HG03575 (cell line): Measurements from ENCODE around the gene KRT81.
"Not testable (repeated sequence)": the region's sequence is repeated elsewhere in the genome, so short reads cannot be mapped to it uniquely, and the experiment has no call there.

Source experiments
- ATAC-seq: cut with Tn5 transposase; IDR thresholded peaks from one replicate; pipeline ENCODE4 v1.9.1; 2021; ENCODE audit not compliant: unreplicated experiment, insufficient number of reproducible peaks, low FRiP score; ENCODE audit errors: extremely low read depth

KRT81 gene

DNA sequence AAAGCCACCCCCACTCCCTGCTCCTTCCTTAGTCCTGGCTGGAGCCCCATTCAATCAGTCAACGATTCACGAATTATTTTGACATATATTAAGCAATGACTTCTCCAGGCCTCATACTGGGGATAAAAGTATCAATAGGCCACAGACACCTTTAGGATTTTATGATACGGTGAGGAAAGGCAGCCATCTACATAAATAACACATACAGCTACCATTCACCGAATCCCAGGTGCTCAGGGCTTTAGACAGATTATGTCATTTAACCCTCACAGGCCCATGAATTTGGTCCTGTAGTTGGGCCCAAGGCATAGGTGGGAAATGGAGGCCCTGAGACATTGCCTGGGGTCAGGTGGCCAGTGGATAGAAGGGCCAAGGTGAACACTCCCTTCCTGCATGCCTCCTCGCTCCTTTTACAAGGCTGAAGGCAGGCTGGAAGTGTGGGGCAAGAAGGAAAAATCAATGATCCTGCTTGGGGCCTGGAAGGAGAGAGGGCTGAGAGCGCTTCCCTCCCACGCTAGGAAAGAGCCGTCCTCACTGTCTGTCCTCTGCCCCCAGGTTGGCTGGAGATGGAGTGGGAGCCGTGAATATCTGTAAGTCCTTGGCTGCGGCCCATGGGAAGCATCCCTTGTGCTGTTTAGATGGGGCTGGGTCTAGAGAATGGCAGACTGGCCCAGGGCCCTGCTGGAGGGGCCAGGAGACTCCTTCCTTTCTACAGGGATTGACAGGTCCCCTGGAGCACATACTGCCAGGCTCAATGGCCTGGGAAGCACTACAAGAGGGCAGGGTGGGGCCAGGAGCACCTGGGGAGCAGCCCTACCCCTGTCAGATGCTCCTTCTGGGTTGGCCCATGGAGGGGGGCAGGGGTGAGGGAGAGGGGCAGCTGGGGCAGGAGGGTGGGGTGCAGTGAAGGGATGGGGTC, 43.5 kb downstream of the KRT81 start:
- no peak for ATAC-seq

DNA sequence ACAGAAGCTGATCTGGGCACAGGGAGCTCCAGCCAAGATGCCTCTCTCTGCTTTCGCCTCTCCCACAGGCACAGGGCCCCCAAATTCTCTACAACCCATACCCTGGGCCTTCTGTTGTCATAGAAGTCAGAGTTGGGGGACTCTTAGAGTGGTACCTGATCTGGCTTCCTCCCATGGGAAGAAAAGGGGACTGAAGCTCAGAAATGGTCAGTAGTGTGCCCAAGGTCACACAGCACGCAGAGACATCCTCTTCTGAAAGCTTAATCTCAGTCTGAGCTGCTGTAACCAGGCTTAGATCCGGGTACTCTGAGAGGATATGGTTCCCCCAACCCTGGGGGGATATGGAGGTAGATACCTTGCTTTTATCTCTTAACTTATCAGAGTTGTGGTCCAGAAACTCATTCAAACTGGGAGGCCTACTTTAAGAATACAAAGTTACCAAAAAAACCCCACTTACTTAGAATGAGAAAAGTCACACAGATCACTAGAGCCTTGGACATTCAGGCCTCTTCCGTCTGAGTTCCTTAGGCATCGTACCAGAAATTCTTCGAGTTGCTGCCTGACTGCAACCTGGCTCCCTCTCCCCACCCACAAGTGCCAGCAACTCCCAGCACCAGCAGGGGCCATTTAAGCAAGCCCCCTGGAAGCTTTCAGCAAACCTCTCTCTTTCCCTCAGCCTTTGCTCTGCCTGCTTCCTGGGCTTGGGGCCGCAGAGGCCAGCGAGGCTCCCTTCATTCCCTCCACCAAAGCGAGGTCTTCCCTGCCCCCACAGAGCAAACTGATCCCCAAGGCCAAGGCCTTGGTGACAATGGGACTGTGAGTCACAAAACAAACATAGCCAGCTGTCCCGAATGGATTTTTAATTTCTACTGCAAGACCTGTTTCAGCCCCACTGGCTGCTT, 44.4 kb downstream of the KRT81 start:
- no peak for ATAC-seq

DNA sequence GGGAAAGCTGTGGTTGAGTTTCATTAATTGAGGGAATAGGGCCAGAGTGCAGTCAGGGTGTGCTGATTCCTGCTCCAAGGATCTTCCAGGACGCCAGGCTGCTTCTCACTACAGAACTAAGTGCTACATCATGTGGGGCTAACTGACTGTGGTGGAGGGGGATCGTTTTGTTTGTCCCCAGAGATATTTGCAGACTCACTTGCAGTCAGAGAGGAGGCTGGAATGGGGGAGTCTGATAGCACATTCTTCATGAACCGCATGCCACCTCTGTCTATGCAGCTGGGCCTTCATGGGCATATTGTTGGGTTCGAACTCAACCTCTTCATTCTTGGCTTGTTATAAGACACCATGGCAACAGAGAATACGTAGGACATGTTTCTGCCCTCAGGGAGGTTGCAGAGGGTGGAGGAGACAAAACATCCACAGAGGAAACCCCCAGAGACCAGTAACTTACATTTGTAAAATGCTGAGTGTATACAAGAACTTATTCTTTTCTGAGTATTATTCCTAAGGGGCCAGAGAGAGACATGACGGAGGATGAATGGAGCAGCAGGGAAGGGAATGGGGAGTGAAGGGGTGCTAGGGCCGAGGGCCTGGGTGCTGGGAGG, 45.3 kb downstream of the KRT81 start:
- no peak for ATAC-seq

DNA sequence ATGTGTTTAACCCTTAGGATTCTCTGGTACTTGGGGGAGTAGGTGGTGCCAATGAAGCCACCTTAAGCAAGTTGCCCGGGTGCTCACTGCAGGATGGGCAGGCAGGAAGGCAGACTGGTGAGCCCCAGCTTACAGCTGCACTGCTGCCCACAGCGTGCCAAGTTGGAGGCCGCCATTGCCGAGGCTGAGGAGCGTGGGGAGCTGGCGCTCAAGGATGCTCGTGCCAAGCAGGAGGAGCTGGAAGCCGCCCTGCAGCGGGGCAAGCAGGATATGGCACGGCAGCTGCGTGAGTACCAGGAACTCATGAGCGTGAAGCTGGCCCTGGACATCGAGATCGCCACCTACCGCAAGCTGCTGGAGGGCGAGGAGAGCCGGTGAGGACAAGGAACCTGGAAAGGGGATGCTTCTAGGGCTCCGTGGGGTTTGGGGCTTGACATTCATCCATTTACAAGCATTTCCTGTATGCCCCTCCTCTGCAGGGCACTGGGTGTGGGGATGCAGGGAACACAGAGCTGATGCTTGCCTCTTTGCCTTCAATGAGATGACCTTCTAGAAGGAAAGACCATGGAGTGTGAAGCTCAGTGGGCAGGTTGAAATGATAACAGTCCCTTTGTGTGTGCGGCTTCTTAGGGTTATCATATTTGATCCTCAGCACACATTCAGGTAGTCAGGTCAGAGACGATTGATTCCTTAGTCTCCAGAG, 45.9 kb downstream of the KRT81 start:
- no peak for ATAC-seq

DNA sequence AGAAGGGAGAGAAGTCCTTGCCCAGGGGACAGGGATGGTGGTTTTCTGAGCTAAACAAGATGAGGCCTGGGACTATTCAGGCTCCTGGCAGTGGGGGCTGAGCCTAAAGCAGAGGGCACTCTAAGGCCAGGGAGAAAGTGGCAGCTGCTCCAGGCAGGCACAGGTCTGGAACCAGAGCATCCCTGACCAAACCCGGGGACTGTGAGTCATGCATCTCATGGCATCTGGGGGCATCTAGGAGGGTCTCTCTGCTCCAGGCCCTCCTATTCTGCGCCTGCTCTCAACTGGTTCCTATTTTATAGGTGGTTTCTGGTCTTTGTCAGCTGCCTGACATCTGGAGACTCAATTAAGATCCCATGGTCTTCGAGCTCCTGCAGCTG, 46.7 kb downstream of the KRT81 start:
- ATAC-seq = no peak

DNA sequence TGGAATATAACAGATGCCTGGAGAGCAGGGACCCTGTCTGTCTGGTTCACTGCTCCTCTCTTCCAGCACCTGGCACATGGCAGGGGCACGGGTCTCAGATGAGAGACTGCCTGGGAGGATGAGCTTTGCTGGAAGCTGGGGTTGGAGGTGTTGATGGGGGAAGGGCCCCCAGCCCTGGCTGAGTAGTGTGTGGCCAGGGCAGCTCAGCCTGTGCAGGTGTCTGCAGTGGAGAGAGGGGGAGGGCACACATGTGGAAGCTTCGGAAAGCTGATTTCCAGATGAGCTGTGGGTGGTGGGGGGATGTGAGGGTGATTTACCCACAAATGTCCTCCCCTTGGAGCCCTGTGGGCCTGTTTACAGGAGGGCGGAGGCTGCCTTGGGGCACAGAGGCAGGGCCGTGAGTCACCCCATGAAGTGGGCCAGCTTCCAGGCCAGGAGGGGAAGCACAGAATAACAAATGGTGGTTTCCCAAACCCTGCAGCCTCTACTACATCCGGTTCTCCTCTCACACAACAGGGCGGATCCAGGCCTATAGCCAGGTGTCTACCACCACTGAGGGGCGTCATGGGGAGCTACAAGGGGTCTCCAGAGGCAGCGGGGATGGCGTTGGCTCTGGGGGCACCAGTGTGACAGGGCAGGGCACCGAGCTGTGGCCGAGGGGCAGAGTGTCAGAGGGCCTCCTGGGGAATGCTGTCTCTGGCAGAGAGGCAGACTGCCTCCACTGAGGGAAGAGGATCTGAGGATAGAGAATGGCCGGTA, 47.3 kb downstream of the KRT81 start:
- peak; percentile 72 for ATAC-seq

DNA sequence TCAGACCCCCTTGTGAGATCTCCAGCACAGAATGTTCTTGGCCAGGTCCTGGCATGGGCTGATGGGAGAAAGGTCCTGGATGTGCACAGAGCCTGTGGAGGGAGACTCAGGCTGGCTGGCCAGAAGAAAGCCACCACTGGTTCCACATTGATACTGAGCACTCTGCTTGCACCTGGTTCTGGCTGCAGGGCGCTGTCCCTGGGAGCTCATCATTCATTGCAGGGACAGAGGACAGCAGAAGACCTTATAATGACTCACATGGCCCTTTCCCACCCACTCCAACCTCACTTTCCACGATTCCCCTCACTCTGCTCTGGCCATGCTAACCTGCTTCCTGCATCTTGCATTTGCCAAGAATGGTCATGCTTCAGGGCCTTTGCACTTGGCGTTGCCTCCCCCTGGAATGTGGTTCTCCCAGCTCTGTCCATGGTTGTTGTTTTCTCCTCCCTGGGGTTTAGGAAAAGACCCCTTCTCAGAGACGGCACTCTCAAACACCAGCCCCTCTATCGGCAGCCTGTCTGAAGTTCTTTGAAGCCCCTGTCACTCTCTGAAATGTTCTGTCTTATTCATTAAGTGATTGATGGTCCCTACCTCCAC, 48.0 kb downstream of the KRT81 start:
- ATAC-seq = no peak

DNA sequence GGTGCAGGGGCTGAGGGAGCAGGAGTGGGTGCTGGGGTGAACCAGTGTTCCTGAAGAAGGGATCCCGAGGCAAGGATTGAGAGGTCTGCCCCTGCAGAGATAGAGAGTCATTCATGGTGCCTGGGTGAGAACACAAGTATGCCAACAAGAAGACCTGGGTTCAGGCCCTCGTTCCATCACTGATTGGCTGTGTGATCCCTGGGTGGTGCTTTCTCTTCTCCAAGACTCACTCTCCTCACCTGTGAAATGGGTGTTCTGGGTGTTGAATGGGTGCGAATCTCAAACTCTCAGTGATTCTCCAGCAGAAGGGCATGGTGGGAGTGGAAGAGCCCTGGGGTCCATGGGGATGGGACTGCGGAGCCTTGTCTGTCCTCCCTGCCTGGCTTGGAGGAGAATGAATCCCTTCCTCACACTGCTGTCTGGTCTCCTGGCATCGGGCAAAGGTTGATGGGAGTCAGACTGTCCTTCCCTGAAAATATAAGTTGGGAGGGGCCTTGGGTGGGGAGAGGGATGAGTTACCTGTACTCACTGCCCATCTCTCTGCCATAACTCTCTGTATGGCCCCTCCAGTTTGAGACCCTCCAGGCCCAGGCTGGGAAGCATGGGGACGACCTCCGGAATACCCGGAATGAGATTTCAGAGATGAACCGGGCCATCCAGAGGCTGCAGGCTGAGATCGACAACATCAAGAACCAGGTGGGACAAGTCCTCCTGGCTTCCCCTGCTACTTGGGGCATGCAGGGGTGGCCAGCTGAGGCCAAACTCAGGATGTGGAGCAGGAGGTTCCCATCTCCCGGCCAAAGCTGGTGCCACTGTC, 48.7 kb downstream of the KRT81 start:
- ATAC-seq = no peak

DNA sequence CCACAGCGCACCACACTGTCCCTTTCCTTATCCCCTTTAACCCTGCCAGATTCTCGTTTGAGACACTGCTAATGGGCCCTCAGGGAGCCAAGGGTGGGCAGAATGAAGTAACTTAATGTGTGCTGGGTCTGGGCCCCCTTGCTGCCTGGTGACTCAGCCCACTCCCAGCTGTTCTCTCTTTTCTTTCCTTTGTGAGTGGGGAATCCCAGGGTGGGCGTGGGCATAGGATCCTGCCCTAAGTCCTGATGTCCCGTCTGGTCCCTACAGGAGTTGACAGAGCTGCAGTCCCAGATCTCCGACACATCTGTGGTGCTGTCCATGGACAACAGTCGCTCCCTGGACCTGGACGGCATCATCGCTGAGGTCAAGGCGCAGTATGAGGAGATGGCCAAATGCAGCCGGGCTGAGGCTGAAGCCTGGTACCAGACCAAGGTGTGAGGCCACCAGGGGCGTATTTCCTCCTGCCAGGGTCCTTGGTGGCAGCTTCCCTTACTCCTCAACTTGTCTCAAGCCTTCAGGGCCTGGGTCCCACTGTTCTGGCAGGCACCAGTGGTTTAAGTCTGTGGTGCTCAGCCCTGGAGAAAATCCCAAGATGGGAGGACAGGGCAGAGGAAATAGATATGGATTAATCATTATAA, 50.0 kb downstream of the KRT81 start:
- no peak for ATAC-seq

DNA sequence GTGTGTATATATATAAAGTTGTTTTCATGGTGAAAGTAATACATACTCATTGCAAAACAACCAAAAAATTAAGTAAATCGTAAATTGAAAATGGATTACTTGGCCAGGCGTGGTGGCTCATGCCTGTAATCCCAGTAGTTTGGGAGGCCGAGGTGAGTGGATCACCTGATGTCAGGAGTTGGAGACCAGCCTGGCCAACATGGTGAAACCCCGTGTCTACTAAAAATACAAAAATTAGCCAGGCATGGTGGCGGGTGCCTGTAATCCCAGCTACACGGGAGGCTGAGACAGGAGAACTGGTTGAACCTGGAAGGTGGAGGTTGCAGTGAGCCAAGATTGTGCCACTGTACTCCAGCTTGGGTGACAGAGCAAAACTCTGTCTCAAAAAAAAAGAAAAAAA, 51.1 kb downstream of the KRT81 start:
- not testable (repeated sequence) for ATAC-seq

DNA sequence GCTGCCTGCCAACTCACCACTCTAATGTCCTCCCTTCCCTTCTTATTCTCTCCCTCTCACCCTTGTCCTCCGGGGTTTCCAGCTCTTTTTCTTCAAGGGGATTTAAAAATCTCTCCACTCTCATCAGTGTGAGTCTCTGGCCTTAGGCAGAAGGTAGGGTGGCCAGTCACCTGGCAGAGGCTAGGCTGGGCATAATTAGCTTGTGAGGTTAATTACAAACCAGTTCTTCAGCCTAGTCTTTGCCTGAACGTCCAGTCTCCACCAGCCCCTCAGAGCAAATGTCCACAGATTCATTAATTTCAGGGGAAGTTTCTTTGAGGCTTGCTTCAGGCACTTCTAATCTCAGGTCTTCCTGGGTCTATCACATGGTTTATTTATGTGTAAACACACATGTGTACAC, 51.6 kb downstream of the KRT81 start:
- no peak for ATAC-seq

DNA sequence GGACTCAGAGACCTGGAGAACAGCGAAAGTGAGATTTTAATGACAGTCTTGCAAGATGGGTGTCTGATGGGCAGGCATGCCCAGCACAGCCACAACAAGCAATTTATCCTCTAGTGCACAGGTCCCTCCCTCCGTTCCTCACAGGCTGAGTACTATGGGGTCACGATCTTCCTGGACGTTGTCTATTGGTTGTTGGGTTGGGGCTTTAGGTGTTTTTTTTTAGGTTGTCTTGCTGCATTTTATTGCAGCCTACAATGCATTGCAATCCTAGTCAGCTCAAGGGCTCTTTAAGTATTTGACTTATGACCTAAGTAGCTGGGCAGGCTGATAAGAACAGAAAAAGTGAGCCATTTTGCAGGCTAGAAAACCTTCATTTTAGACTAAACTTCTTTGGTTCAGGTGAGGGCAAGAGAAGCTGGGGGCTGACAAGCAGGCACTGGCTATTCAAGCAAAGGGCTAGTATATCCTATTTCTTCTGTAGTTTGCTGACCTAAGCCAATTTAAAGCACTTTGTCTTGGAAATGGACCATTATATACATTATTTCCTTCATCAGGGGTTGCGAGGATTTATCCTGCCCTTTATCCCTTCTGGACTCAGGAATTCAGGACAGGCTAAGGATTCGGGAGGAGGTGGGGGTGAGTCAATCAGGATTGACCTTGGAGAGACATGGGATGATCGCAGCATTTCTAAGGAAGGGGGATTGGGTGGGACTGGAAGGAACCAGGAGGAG, 52.3 kb downstream of the KRT81 start:
- no peak for ATAC-seq

DNA sequence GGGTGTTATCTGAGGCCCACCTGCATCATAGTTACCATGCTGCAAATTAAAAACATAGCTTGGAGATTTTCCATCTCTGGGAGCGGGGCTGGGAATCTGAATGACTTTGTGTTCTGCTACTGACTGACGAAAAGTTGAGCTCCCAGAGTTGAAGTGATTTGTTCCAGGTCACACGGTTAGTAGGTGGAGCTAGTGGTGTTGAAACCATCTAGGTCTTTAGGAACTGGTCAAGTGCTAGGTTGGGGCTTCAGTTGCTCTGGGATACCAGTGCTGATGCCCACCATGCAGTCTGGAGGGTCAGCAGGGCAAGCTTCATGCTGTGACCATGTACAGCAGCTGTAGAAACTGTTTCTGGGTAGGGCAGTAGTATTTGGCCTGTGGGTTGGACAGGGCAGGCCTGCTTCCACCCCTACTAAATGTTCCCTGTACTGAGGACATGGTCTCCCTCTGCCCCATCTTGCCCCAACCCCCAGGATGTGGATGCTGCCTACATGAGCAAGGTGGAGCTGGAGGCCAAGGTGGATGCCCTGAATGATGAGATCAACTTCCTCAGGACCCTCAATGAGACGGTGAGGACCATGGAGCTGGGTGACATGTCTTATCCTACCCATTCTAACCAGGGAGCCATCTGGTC, 53.0 kb downstream of the KRT81 start:
- no peak for ATAC-seq

DNA sequence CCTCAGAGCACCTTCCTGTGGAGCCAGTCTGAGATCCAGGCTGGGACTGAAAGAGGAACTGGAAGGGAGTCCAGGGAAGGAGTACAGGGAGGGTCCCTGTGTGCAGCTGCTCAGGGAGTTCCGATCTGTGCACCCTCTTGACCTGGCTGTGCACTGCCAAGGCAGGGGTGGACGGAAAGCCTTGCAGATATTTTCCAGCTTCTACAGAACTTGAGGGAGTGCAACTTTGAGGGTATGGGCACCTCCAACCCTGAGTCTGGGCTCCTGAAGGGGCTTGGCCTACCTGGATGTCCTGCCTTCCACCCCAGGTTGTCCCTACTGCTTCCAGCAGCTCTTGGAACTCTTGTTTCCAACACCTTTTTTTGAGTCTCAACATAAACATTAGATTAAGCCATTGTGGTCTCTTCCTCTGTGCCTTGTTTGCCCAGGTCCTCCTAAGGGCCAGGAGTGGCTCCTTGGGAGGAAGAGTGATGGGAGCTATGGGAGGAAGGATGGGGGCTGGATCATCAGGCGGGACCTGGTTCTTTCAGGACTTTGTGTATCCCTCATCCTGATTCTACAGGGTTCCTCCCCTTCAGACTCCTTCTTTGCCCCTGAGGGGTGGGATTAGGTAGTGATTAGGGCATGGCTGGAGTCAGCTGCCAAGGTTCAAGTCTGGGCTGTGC, 54.8 kb downstream of the KRT81 start:
- ATAC-seq = no peak
